SW 1271 (cell line): ENCODE measurements around the gene UBA6.
"Not testable (repeated sequence)": the region's sequence is repeated elsewhere in the genome, so short reads cannot be mapped to it uniquely, and the experiment has no call there.

Experiments used
- DNase-seq, 2 experiments: peaks; one replicate each; lab custom pipeline; 2025; lab: John Stamatoyannopoulos, UW

Gene UBA6

GRCh38 chr4:67713529-67714247 lies 12.7 kb upstream of the UBA6 start:
- no peak for DNase-seq

- no peak for DNase-seq
Observed at GRCh38 chr4:67712650-67713528, 11.9 kb upstream of the UBA6 start.

GRCh38 chr4:67712000-67712625 lies 11.2 kb upstream of the UBA6 start:
- DNase-seq: no peak

GRCh38 chr4:67706682-67707081 lies 5.7 kb upstream of the UBA6 start:
- not testable (repeated sequence) for DNase-seq

- no peak for DNase-seq
Observed at GRCh38 chr4:67704843-67705242, 3.9 kb upstream of the UBA6 start.

- DNase-seq: no peak
Observed at GRCh38 chr4:67702166-67702565, 1.2 kb upstream of the UBA6 start.

- DNase-seq: peak in 1 of 2 experiments; percentile 55
Observed at GRCh38 chr4:67701517-67701850, 529 bp upstream of the UBA6 start.

GRCh38 chr4:67700116-67700737 lies 728 bp downstream of the UBA6 start:
- DNase-seq: peak in 1 of 2 experiments; percentile 62

GRCh38 chr4:67699603-67700002 lies 1.4 kb downstream of the UBA6 start:
- DNase-seq: no peak

GRCh38 chr4:67697860-67698687 lies 2.9 kb downstream of the UBA6 start:
- DNase-seq: no peak

- no peak for DNase-seq
Observed at GRCh38 chr4:67696061-67696460, 4.9 kb downstream of the UBA6 start.

GRCh38 chr4:67694662-67695061 lies 6.3 kb downstream of the UBA6 start:
- no peak for DNase-seq

GRCh38 chr4:67691328-67691727 lies 9.6 kb downstream of the UBA6 start:
- no peak for DNase-seq

GRCh38 chr4:67687636-67688035 lies 13.3 kb downstream of the UBA6 start:
- no peak for DNase-seq

GRCh38 chr4:67685532-67685859 lies 15.5 kb downstream of the UBA6 start:
- no peak for DNase-seq

- DNase-seq: no peak
Observed at GRCh38 chr4:67684839-67685531, 16.0 kb downstream of the UBA6 start.

- no peak for DNase-seq
Observed at GRCh38 chr4:67682266-67682665, 18.7 kb downstream of the UBA6 start.

- peak in 1 of 2 experiments; percentile 2 for DNase-seq
Observed at GRCh38 chr4:67680581-67681222, 20.3 kb downstream of the UBA6 start.

- DNase-seq: no peak
Observed at GRCh38 chr4:67678612-67679011, 22.3 kb downstream of the UBA6 start.

- DNase-seq: no peak
Observed at GRCh38 chr4:67674098-67674497, 26.9 kb downstream of the UBA6 start.

GRCh38 chr4:67668315-67668714 lies 32.6 kb downstream of the UBA6 start:
- DNase-seq: no peak
